Measurements from ENCODE around the gene IFI44. TPM values are rescaled to one million over a fixed set of nuclear protein-coding genes. Genes with fewer than 3 reads are reported as not detected.

The IFI44 gene
- total and polyA plus RNA-seq, 9 donors, result 7.3 to 40.7 (median 25.9) TPM

DNA sequence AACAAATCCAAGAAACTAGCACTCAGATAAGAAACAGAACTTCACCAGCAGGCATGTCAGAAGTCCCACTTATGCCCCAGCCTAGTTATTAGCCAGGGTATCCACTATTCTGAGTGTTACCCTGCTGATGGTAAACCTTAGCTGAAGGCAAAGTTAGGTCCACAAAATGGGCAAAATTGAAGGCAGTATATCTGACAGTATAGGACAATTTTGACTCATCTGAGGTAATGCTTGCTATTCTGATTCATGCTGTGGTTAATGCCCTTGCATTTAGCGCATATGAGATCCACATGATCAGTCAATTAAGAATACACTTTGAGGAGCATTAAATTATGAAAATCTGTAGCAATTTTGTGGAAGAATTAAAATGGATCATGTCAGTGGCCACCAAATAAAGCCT is 15.1 kb downstream of the IFI44 start:
- no peak for TF ChIP-seq EP300 (IDR thresholded peaks at IDR 0.05)
- no peak for TF ChIP-seq POLR2A (IDR thresholded peaks at IDR 0.05)
- TF ChIP-seq, protein P1, sequence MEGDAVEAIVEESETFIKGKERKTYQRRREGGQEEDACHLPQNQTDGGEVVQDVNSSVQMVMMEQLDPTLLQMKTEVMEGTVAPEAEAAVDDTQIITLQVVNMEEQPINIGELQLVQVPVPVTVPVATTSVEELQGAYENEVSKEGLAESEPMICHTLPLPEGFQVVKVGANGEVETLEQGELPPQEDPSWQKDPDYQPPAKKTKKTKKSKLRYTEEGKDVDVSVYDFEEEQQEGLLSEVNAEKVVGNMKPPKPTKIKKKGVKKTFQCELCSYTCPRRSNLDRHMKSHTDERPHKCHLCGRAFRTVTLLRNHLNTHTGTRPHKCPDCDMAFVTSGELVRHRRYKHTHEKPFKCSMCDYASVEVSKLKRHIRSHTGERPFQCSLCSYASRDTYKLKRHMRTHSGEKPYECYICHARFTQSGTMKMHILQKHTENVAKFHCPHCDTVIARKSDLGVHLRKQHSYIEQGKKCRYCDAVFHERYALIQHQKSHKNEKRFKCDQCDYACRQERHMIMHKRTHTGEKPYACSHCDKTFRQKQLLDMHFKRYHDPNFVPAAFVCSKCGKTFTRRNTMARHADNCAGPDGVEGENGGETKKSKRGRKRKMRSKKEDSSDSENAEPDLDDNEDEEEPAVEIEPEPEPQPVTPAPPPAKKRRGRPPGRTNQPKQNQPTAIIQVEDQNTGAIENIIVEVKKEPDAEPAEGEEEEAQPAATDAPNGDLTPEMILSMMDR (IDR thresholded peaks at IDR 0.05), result no peak
- H3K9me3 ChIP-seq, result no peaks in the 10 kb centered on the region
- no peaks in the 10 kb centered on the region for H3K4me1 ChIP-seq (ENCODE audit: insufficient read depth)
- H3K4me3 ChIP-seq, result no peak overlapping the region
- no peaks in the 10 kb centered on the region for H3K36me3 ChIP-seq
- no peak for DNase-seq
- H3K27me3 ChIP-seq, result no peaks in the 10 kb centered on the region
- intact Hi-C loops (cut with DNase I), result no loop called here
- H3K27ac ChIP-seq, result no peak overlapping the region
- 97 to 100% (median 100%) methylated on average over 1 of the region's 1 CpG for WGBS, 3 donors

DNA sequence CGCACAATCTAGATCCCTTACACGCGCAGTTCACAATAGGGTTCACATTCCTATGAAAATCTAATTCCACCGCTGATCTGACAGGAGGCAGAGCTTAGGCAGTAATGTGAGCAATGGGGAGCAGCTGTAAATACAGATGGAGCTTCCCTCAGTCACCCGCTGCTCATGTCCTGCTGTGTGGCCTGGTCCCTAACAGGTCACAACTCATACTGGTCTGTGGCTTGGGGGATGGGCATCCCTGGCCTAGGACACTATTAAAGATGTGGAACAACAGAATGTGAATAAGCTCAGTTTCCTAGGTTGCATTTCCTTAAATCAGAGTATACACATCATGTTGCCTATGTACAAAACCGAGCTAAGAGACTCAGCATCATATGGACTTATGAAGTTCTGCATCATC is 16.2 kb downstream of the IFI44 start:
- Histone ChIP-seq H3K9me3 (no peaks in the 10 kb centered on the region), H3K36me3 (no peaks in the 10 kb centered on the region), H3K4me3 (no peak overlapping the region), H3K27me3 (no peaks in the 10 kb centered on the region), H3K4me1 (ENCODE audit: insufficient read depth) (no peaks in the 10 kb centered on the region), H3K27ac (no peak overlapping the region)
- intact Hi-C loops (cut with DNase I), result no loop called here
- TF ChIP-seq, protein P1 (IDR thresholded peaks at IDR 0.05), result no peak
- TF ChIP-seq EP300 (IDR thresholded peaks at IDR 0.05) (no peak), POLR2A (IDR thresholded peaks at IDR 0.05) (no peak)
- no peak for DNase-seq
- 90 to 96% (median 92%) methylated on average over 6 of the region's 6 CpGs for WGBS, 3 donors

DNA sequence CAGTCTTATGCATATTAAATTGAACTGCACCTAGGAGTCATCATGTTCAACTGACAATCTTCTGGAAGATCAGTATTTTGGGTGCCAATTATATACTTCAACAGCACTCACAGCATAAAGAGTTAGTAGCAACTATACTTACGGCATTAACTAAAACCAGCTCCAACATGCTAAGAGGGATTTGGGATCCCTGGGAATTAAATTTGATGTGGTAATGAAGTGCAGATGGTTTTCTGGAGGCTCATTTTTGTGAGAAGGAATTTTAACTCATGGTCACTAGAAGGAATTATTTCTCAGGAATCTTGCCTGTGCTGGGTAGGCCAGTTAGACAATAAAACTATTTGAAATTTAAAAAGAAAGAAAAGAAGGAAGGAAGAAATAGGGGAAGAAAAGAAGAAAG is 18.3 kb downstream of the IFI44 start:
- Histone ChIP-seq H3K36me3 (no peaks in the 10 kb centered on the region), H3K27me3 (no peaks in the 10 kb centered on the region), H3K9me3 (no peaks in the 10 kb centered on the region), H3K4me1 (ENCODE audit: insufficient read depth) (no peaks in the 10 kb centered on the region), H3K27ac (no peak overlapping the region), H3K4me3 (no peak overlapping the region)
- WGBS, 3 donors, result 95 to 100% (median 97%) methylated on average over 1 of the region's 1 CpG
- intact Hi-C loops (cut with DNase I), result no loop called here
- no peak for TF ChIP-seq EP300 (IDR thresholded peaks at IDR 0.05)
- no peak for TF ChIP-seq POLR2A (IDR thresholded peaks at IDR 0.05)
- TF ChIP-seq, protein P1 (IDR thresholded peaks at IDR 0.05), result no peak
- DNase-seq, result no peak

DNA sequence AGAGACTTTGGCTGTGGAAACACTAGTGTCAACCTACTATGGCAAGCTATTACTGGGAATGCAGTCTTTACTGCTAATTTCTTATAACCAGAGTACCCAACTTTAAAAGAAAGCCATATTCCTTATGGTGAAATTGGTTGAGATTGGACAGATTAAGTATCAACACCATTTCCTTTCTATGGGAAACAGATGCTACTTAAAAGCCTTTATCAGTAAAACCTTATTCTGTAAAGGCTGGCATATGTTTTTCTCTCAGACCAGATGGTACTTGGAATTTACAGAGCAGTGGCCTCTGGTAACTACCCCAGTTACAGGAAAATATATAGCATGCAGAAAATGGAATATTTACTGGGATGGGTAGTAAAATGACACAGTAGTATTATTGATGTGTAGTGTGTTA is 18.8 kb downstream of the IFI44 start:
- intact Hi-C loops (cut with DNase I), result no loop called here
- no peak overlapping the region for H3K27ac ChIP-seq
- H3K4me3 ChIP-seq, result no peak overlapping the region
- H3K27me3 ChIP-seq, result no peaks in the 10 kb centered on the region
- H3K36me3 ChIP-seq, result no peaks in the 10 kb centered on the region
- H3K4me1 ChIP-seq (ENCODE audit: insufficient read depth), result no peaks in the 10 kb centered on the region
- H3K9me3 ChIP-seq, result no peaks in the 10 kb centered on the region
- no peak for DNase-seq
- TF ChIP-seq POLR2A (IDR thresholded peaks at IDR 0.05) (no peak), EP300 (IDR thresholded peaks at IDR 0.05) (no peak)
- TF ChIP-seq, protein P1 (IDR thresholded peaks at IDR 0.05), result no peak
